BJ (cell line): ENCODE results near the gene MEGF8. TPM values are rescaled to one million over a fixed set of nuclear protein-coding genes. Genes with fewer than 3 reads are reported as not detected.

ENCODE experiments used
- CTCF ChIA-PET: fragments of 350-600 bp; formaldehyde crosslinking; extraction: SDS; loops from one replicate; lab custom pipeline; 2021; ENCODE audit warnings: antibody characterized with exemption, inconsistent platforms; lab: Yijun Ruan, JAX
- POLR2A ChIA-PET: fragments of 300-600 bp; sonication (Branson Sonifier 250); formaldehyde crosslinking; extraction: SDS; loops from one replicate; lab custom pipeline; 2021; ENCODE audit warnings: antibody characterized with exemption; lab: Charles Lee
- DNase-seq: peaks from one replicate; pipeline ENCODE4 v3.0.0-alpha.2; 2011; ENCODE audit warnings: low read depth
- H3K27me3 ChIP-seq: 2 replicates; pipeline ENCODE4 v1.6.0; 2011; ENCODE audit warnings: low read length; ENCODE audit not compliant: control insufficient read depth, insufficient read depth
- H3K36me3 ChIP-seq: 2 replicates; pipeline ENCODE4 v1.5.1; 2011; ENCODE audit warnings: low read length; ENCODE audit not compliant: control insufficient read depth, insufficient read depth
- H3K4me3 ChIP-seq: 2 replicates; pipeline ENCODE4 v1.5.1; 2011; ENCODE audit warnings: low read depth, mild to moderate bottlenecking, control low read depth, low read length
- CTCF ChIP-seq: IDR thresholded peaks from 2 replicates; pipeline ENCODE4 v1.5.1; 2011; ENCODE audit warnings: low read depth, mild to moderate bottlenecking, control low read depth, inconsistent platforms, low read length, moderate library complexity; ENCODE audit not compliant: insufficient read depth
- polyA plus RNA-seq: library from polyadenylated mRNA; depleted of rRNA; stranded (reverse); fragments of >200 nt; gene quantifications from 2 replicates; pipeline ENCODE4 v1.2.3, GENCODE V29; 2011

Gene MEGF8
- polyA plus RNA-seq, 1 experiment, result 9.6 TPM

DNA sequence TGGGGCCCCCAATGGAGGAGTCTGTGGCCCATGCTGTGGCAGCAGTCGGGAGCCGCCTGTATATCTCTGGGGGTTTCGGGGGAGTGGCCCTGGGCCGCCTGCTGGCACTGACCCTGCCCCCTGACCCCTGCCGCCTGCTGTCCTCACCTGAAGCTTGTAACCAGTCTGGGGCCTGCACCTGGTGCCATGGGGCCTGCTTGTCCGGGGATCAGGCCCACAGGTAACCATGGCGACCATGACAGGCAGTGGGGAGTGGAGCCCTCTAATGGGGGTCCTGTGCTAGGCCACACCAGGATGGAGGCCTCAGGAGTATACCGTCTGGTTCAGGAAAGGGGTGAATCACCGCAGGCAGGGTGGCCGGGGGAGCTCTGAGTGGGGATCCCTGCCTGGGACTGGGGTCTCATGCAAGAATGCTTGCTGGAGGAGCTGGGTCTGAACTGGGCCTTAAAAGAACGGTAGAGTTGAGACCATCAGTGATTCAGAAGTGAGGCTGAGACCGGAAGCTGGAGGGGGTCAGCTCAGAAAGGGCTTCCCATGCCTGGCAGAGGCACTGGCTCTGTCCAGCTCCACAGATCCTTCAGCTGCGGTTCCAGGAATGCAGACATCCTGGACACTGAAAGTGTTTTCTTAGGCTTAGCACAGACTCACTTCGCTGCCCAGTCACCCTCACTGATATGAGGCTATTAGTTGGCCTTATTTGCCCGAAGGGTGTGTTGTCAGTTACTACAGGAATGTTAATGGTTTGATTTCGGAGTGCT is 35.5 kb downstream of the MEGF8 start:
- TF ChIP-seq CTCF, result no peak
- DNase-seq, result no peak
- no peak overlapping the region for H3K4me3 ChIP-seq
- ChIA-PET CTCF (interaction anchor here (1.2 kb wide), 1 partner anchor 13 kb away, joined by 4 read pairs; no protein-coding TSS in a partner anchor), POLR2A (no interaction called here)
- H3K27me3 ChIP-seq, result no peaks in the 10 kb centered on the region
- peaks cover 13% of the 10 kb centered on the region for H3K36me3 ChIP-seq

DNA sequence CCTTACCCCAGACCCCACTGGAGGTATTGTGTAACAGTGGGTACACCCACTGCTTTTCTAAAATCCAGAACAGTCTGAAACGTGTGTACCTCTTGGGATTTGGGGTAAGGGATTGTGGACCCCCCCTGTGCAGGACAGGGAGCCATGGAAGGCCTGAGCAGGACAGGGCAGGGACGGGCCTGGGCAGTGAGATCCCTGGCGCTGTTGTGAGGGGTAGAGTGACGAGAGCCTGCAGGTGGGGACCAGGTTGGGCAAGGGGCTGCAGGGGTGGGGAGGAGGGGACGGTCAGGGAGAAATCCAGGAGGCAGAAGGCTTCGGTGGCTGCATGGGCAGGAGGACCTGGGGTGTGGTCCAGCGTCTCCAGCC is 36.1 kb downstream of the MEGF8 start:
- no peak for DNase-seq
- POLR2A ChIA-PET, result no interaction called here
- H3K27me3 ChIP-seq, result no peaks in the 10 kb centered on the region
- CTCF ChIA-PET, result interaction anchor here (1.2 kb wide), 1 partner anchor 12 kb away, joined by 4 read pairs; no protein-coding TSS in a partner anchor
- H3K4me3 ChIP-seq, result no peak overlapping the region
- peaks cover 10% of the 10 kb centered on the region for H3K36me3 ChIP-seq
- TF ChIP-seq CTCF, result no peak

DNA sequence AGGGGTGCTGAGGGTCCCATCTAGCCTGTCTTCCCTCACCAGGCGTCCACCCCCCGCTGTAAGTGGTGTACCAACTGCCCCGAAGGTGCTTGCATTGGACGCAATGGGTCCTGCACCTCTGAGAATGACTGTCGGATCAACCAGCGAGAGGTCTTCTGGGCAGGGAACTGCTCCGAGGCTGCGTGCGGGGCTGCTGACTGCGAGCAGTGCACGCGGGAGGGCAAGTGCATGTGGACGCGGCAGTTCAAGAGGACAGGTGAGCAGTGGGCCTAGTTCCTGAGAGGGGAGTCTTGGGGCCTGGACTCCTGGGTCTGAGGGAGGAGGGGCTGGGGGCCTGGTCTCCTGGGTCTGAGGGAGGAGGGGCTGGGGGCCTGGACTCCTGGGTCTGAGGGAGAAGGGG is 36.9 kb downstream of the MEGF8 start:
- ChIA-PET POLR2A (no interaction called here), CTCF (no interaction called here)
- no peak for TF ChIP-seq CTCF
- no peak for DNase-seq
- H3K27me3 ChIP-seq, result no peaks in the 10 kb centered on the region
- no peak overlapping the region for H3K4me3 ChIP-seq
- peaks cover 10% of the 10 kb centered on the region for H3K36me3 ChIP-seq

DNA sequence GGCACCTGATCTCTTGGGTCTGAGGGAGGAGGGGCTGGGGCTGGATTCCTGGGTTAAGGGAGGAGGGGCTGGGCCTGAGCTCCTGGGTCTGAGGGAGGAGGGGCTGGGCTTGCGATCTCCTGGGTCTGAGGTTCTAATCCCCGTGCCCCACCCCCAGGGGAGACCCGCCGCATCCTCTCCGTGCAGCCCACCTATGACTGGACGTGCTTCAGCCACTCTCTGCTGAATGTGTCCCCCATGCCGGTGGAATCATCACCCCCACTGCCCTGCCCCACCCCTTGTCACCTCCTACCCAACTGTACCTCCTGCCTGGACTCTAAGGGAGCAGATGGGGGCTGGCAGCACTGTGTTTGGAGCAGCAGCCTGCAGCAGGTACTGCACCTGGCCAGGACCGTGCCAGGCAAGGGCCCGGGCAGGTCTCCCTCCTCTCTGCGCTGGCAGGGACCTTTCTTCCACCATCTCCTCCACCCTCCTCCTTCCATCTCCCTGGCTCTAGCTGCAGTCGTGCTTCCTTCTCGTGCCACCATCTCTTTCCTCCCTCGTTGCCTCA is 37.5 kb downstream of the MEGF8 start:
- ChIA-PET POLR2A (no interaction called here), CTCF (no interaction called here)
- no peak overlapping the region for H3K4me3 ChIP-seq
- no peak for DNase-seq
- H3K36me3 ChIP-seq, result peaks cover 10% of the 10 kb centered on the region
- TF ChIP-seq CTCF, result no peak
- H3K27me3 ChIP-seq, result no peaks in the 10 kb centered on the region

DNA sequence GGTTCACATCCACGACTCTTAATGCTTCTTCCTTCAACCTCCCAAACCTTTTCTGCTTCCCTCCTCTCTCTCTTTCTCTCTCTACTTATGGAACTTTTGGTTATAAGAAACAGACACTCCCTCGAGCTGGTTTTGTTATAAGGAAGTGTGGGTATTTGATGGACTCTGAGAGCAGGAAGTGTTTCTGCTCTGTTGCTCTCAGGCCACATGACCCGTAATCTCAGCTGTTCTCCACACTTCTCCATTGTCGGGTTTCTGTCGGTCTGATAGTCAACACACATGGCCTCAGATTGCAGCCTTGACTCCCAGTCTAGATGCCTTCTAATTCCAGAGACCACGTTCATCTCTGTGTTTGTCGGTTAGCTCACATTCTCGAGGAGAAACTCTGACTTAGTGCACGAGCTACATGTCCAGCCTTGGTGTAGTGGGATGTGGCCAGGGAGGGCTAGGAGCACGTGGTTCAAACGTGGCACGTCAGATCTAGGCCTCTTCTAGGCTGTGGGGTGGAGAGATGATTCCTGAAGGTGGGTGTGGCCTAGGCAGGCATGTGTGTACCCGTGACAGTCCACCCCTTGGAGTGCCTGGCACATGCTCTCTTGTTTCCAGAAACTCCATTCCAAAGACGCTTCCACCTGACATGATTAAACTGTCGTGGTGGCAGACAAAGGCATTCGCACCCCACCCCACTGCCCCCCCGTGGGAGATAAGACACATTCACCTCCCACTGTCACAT is 38.3 kb downstream of the MEGF8 start:
- DNase-seq, result no peak
- POLR2A ChIA-PET, result no interaction called here
- CTCF ChIA-PET, result no interaction called here
- H3K27me3 ChIP-seq, result no peaks in the 10 kb centered on the region
- TF ChIP-seq CTCF, result no peak
- peaks cover 9% of the 10 kb centered on the region for H3K36me3 ChIP-seq
- no peak overlapping the region for H3K4me3 ChIP-seq
